IPS DF 6.9 (cell line): Measurements from ENCODE around the gene MIDN.

Source experiments
- DNase-seq: peaks from one replicate; pipeline ENCODE4 v3.0.0-alpha.2; 2013; ENCODE audit warnings: low read depth, low spot score
- H3K27ac ChIP-seq: one replicate; pipeline ENCODE4 v1.5.1; 2013; ENCODE audit warnings: low read length, control low read depth
- H3K27me3 ChIP-seq: 2 replicates; pipeline ENCODE4 v1.6.1; 2013; ENCODE audit warnings: mild to moderate bottlenecking, low read length; ENCODE audit not compliant: control insufficient read depth, insufficient read depth
- H3K36me3 ChIP-seq: 2 replicates; pipeline ENCODE4 v1.6.1; 2013; ENCODE audit warnings: low read length; ENCODE audit not compliant: control insufficient read depth, insufficient read depth
- H3K4me1 ChIP-seq: 2 replicates; pipeline ENCODE4 v1.6.1; 2013; ENCODE audit warnings: low read length; ENCODE audit not compliant: control insufficient read depth, insufficient read depth
- H3K4me3 ChIP-seq: 2 replicates; pipeline ENCODE4 v1.5.1; 2013; ENCODE audit warnings: mild to moderate bottlenecking, low read length
- H3K9me3 ChIP-seq: 2 replicates; pipeline ENCODE4 v1.6.1; 2013; ENCODE audit warnings: low read length, inconsistent platforms; ENCODE audit not compliant: control insufficient read depth, insufficient read depth
- WGBS: extraction: QIAGEN DNeasy Blood & Tissue Kit; methylation state at CpG from one replicate; pipeline ENCODE4 v1.1.7; 2013; ENCODE audit warnings: mixed read lengths, missing lambda C conversion rate; ENCODE audit not compliant: insufficient read length, insufficient coverage; 5-methylcytosine and 5-hydroxymethylcytosine counted together

The MIDN gene

GRCh38 chr19:1213391-1214286, 34.7 kb upstream of the MIDN start:
- no CpG with 5 or more reads among the region's 39 CpGs for WGBS
- H3K9me3 ChIP-seq = no peaks in the 10 kb centered on the region
- H3K4me3 ChIP-seq = no peak overlapping the region
- no peak overlapping the region for H3K27ac ChIP-seq
- no peaks in the 10 kb centered on the region for H3K27me3 ChIP-seq
- peaks cover 3% of the 10 kb centered on the region; the same call in 1 of the 2 replicates for H3K36me3 ChIP-seq
- no peak for DNase-seq
- H3K4me1 ChIP-seq = peaks cover 4% of the 10 kb centered on the region; the same call in 1 of the 2 replicates

GRCh38 chr19:1214299-1214861, 34.0 kb upstream of the MIDN start:
- Histone ChIP-seq H3K27me3 (no peaks in the 10 kb centered on the region), H3K27ac (no peak overlapping the region), H3K4me3 (no peak overlapping the region), H3K9me3 (no peaks in the 10 kb centered on the region), H3K4me1 (peaks cover 4% of the 10 kb centered on the region; the same call in 1 of the 2 replicates), H3K36me3 (peaks cover 3% of the 10 kb centered on the region; the same call in 1 of the 2 replicates)
- WGBS = no CpG with 5 or more reads among the region's 21 CpGs
- no peak for DNase-seq

GRCh38 chr19:1214862-1215731, 33.3 kb upstream of the MIDN start:
- no peak overlapping the region for H3K4me3 ChIP-seq
- peaks cover 3% of the 10 kb centered on the region; the same call in 1 of the 2 replicates for H3K36me3 ChIP-seq
- no peaks in the 10 kb centered on the region for H3K9me3 ChIP-seq
- peaks cover 4% of the 10 kb centered on the region; the same call in 1 of the 2 replicates for H3K4me1 ChIP-seq
- no peak for DNase-seq
- no peak overlapping the region for H3K27ac ChIP-seq
- no CpG with 5 or more reads among the region's 26 CpGs for WGBS
- H3K27me3 ChIP-seq = no peaks in the 10 kb centered on the region

GRCh38 chr19:1216756-1217155, 31.6 kb upstream of the MIDN start:
- no peaks in the 10 kb centered on the region for H3K4me1 ChIP-seq
- no peak for DNase-seq
- H3K4me3 ChIP-seq = no peak overlapping the region
- H3K27ac ChIP-seq = no peak overlapping the region
- no peaks in the 10 kb centered on the region for H3K27me3 ChIP-seq
- no peaks in the 10 kb centered on the region for H3K9me3 ChIP-seq
- H3K36me3 ChIP-seq = peaks cover 3% of the 10 kb centered on the region; the same call in 1 of the 2 replicates
- WGBS = no CpG with 5 or more reads among the region's 12 CpGs

- Histone ChIP-seq H3K27me3 (no peaks in the 10 kb centered on the region), H3K4me1 (no peaks in the 10 kb centered on the region), H3K9me3 (no peaks in the 10 kb centered on the region), H3K4me3 (no peak overlapping the region), H3K36me3 (peaks cover 3% of the 10 kb centered on the region; the same call in 1 of the 2 replicates), H3K27ac (no peak overlapping the region)
- WGBS = no CpG with 5 or more reads among the region's 15 CpGs
- DNase-seq = no peak
Measured at GRCh38 chr19:1217366-1217765, 31.0 kb upstream of the MIDN start.

- Histone ChIP-seq H3K27me3 (no peaks in the 10 kb centered on the region), H3K9me3 (no peaks in the 10 kb centered on the region), H3K4me1 (no peaks in the 10 kb centered on the region), H3K36me3 (peaks cover 6% of the 10 kb centered on the region; the same call in 1 of the 2 replicates), H3K27ac (no peak overlapping the region), H3K4me3 (no peak overlapping the region)
- no CpG with 5 or more reads among the region's 37 CpGs for WGBS
- no peak for DNase-seq
Measured at GRCh38 chr19:1218751-1219567, 29.4 kb upstream of the MIDN start.

GRCh38 chr19:1219786-1220476, 28.5 kb upstream of the MIDN start:
- H3K27me3 ChIP-seq = no peaks in the 10 kb centered on the region
- no peak for DNase-seq
- no CpG with 5 or more reads among the region's 19 CpGs for WGBS
- no peaks in the 10 kb centered on the region for H3K4me1 ChIP-seq
- H3K36me3 ChIP-seq = peaks cover 10% of the 10 kb centered on the region; the same call in 1 of the 2 replicates
- H3K9me3 ChIP-seq = no peaks in the 10 kb centered on the region
- H3K27ac ChIP-seq = no peak overlapping the region
- no peak overlapping the region for H3K4me3 ChIP-seq

GRCh38 chr19:1220477-1220930, 27.9 kb upstream of the MIDN start:
- no peak for DNase-seq
- WGBS = no CpG with 5 or more reads among the region's 33 CpGs
- Histone ChIP-seq H3K36me3 (peaks cover 10% of the 10 kb centered on the region; the same call in 1 of the 2 replicates), H3K27me3 (no peaks in the 10 kb centered on the region), H3K9me3 (no peaks in the 10 kb centered on the region), H3K27ac (no peak overlapping the region), H3K4me3 (no peak overlapping the region), H3K4me1 (no peaks in the 10 kb centered on the region)
